GM23338 (cell line): ENCODE results near the gene GRN.

ENCODE experiments used
- CREB1 ChIP-seq: fragments of 250-450 bp; sonication (Bioruptor Pico); IDR thresholded peaks from 2 replicates; pipeline ENCODE4 v1.5.0; 2020; ENCODE audit warnings: low read depth, mild to moderate bottlenecking, moderate library complexity
- CTCF ChIP-seq, 2 experiments: fragments of 200-600 bp in 1 of 2; sonication (generic) in 1 of 2; conservative IDR thresholded peaks; 2 replicates each; pipeline versions ENCODE4 v1.5.1 to v1.6.1; 2016 to 2017; ENCODE audit warnings: antibody characterized with exemption in 2 of 2, low read depth in 2 of 2, mild to moderate bottlenecking in 2 of 2, moderate library complexity in 1 of 2
- ETS1 ChIP-seq: IDR thresholded peaks from 2 replicates; pipeline ENCODE4 v1.6.1; 2016; ENCODE audit warnings: antibody characterized with exemption
- EZH2 ChIP-seq: fragments of 200-600 bp; sonication (generic); IDR thresholded peaks from one replicate; pipeline ENCODE4 v1.8.0; 2017; ENCODE audit warnings: antibody characterized with exemption, mild to moderate bottlenecking, low read depth; ENCODE audit not compliant: unreplicated experiment
- EZH2phosphoT487 ChIP-seq: fragments of 200-600 bp; sonication (generic); IDR thresholded peaks from one replicate; pipeline ENCODE4 v1.8.1; 2018; ENCODE audit warnings: antibody characterized with exemption; ENCODE audit not compliant: unreplicated experiment
- JUNB ChIP-seq: IDR thresholded peaks from one replicate; pipeline ENCODE4 v1.6.1; 2016; ENCODE audit warnings: antibody characterized with exemption; ENCODE audit not compliant: unreplicated experiment
- NANOG ChIP-seq: IDR thresholded peaks from 2 replicates; pipeline ENCODE4 v1.6.1; 2016; ENCODE audit warnings: antibody characterized with exemption, borderline replicate concordance
- POLR2AphosphoS5 ChIP-seq: IDR thresholded peaks from 2 replicates; pipeline ENCODE4 v1.6.1; 2016; ENCODE audit warnings: antibody characterized with exemption, low read depth
- REST ChIP-seq: IDR thresholded peaks from one replicate; pipeline ENCODE4 v1.6.1; 2018; ENCODE audit warnings: antibody characterized with exemption; ENCODE audit not compliant: unreplicated experiment
- STAT1 ChIP-seq: IDR thresholded peaks from one replicate; pipeline ENCODE4 v1.6.1; 2016; ENCODE audit warnings: antibody characterized with exemption; ENCODE audit not compliant: unreplicated experiment
- ZNF114 ChIP-seq: fragments of 250-450 bp; sonication (Bioruptor Pico); IDR thresholded peaks from 2 replicates; pipeline ENCODE4 v1.5.0; 2020; ENCODE audit warnings: mild to moderate bottlenecking, moderate library complexity
- ZNF331 ChIP-seq: fragments of 250-450 bp; sonication (Bioruptor Pico); IDR thresholded peaks from 2 replicates; pipeline ENCODE4 v1.5.0; 2020; ENCODE audit warnings: low read depth, mild to moderate bottlenecking, moderate library complexity

- TF ChIP-seq EZH2 (no peak), POLR2AphosphoS5 (no peak), CTCF (conservative IDR thresholded peaks at IDR 0.05; ENCODE audit: low read depth in 2 of 2) (no peak), CREB1 (no peak), REST (no peak), EZH2phosphoT487 (no peak), ZNF331 (CRISPR knock-in tag) (no peak), ETS1 (no peak), STAT1 (no peak), ZNF114 (CRISPR knock-in tag) (no peak), JUNB (no peak), NANOG (no peak)
These were observed 4.5 kb downstream of the GRN start for GRCh38 chr17:44349553-44350070.
